Karpas-422 (cell line): ENCODE measurements around the gene PRKAG2. TPM values are rescaled to one million over a fixed set of nuclear protein-coding genes. Genes with fewer than 3 reads are reported as not detected.

Experiments
- DNase-seq: peaks from one replicate; pipeline ENCODE4 v3.0.0-alpha.2; 2015
- H2AFZ ChIP-seq: fragments of 200-600 bp; sonication (generic); 2 replicates; pipeline ENCODE4 v1.6.1; 2014; ENCODE audit warnings: antibody characterized with exemption, low read length, mixed read lengths
- H3K27ac ChIP-seq: fragments of 200-600 bp; sonication (generic); 2 replicates; pipeline ENCODE4 v1.5.1; 2014; ENCODE audit warnings: mild to moderate bottlenecking, low read length, moderate library complexity
- H3K27me3 ChIP-seq: fragments of 200-600 bp; sonication (generic); 2 replicates; pipeline ENCODE4 v1.6.1; 2014; ENCODE audit warnings: low read length, mixed read lengths
- H3K36me3 ChIP-seq: fragments of 200-600 bp; sonication (generic); 2 replicates; pipeline ENCODE4 v1.6.1; 2014; ENCODE audit warnings: low read length, mixed read lengths; ENCODE audit not compliant: insufficient read depth
- H3K4me1 ChIP-seq: fragments of 200-600 bp; sonication (generic); 2 replicates; pipeline ENCODE4 v1.6.1; 2014; ENCODE audit warnings: mild to moderate bottlenecking, low read length, mixed read lengths
- H3K4me2 ChIP-seq: fragments of 200-600 bp; sonication (generic); 2 replicates; pipeline ENCODE4 v1.6.1; 2014; ENCODE audit warnings: low read length, low read depth, mild to moderate bottlenecking; ENCODE audit not compliant: poor library complexity, severe bottlenecking
- H3K4me3 ChIP-seq: fragments of 200-600 bp; sonication (generic); 2 replicates; pipeline ENCODE4 v1.5.1; 2014; ENCODE audit warnings: mild to moderate bottlenecking, antibody characterized with exemption, low read length, mixed read lengths
- H3K79me2 ChIP-seq: fragments of 200-600 bp; sonication (generic); 2 replicates; pipeline ENCODE4 v1.6.1; 2014; ENCODE audit warnings: mild to moderate bottlenecking, low read length, mixed read lengths
- H3K9ac ChIP-seq: fragments of 200-600 bp; sonication (generic); 2 replicates; pipeline ENCODE4 v1.6.0; 2014; ENCODE audit warnings: low read length
- H3K9me2 ChIP-seq: fragments of 200-600 bp; sonication (generic), shearing (Covaris generic); replicated peaks from 2 replicates; pipeline ENCODE4 v1.6.0; 2014; ENCODE audit warnings: mild to moderate bottlenecking, low read length, moderate library complexity; ENCODE audit not compliant: insufficient read depth
- H3K9me3 ChIP-seq: fragments of 300-700, 200-600 bp; sonication (generic); 2 replicates; pipeline ENCODE4 v1.6.1; 2014; ENCODE audit warnings: low read length, mixed read lengths
- H4K20me1 ChIP-seq: fragments of 200-600 bp; sonication (generic); 2 replicates; pipeline ENCODE4 v1.6.1; 2014; ENCODE audit warnings: mild to moderate bottlenecking, antibody characterized with exemption, low read length, low read depth; ENCODE audit not compliant: insufficient read depth
- total RNA-seq: library from RNA; depleted of rRNA; stranded (reverse); fragments of >200 nt; shearing (Covaris generic); gene quantifications from 2 replicates; pipeline ENCODE4 v1.2.3, GENCODE V29; 2014; ENCODE audit warnings: low replicate concordance

The PRKAG2 gene
- total RNA-seq, 1 experiment from 2014 or later = 6.3 TPM

- H3K27ac ChIP-seq = no peak overlapping the region
- no peaks in the 10 kb centered on the region for H3K36me3 ChIP-seq
- H3K4me3 ChIP-seq = no peak overlapping the region
- peaks cover 11% of the 10 kb centered on the region for H3K4me1 ChIP-seq
- H2AFZ ChIP-seq = no peak overlapping the region
- H4K20me1 ChIP-seq = no peaks in the 10 kb centered on the region
- H3K79me2 ChIP-seq = no peaks in the 10 kb centered on the region
- no peak for DNase-seq
- no peaks in the 10 kb centered on the region for H3K9me3 ChIP-seq
- no peak overlapping the region for H3K9ac ChIP-seq
- H3K4me2 ChIP-seq = no peak overlapping the region
- H3K9me2 ChIP-seq = no peaks in the 10 kb centered on the region
- no peaks in the 10 kb centered on the region for H3K27me3 ChIP-seq
Measured at GRCh38 chr7:151868396-151869108, 8.4 kb downstream of the PRKAG2 start.

GRCh38 chr7:151867912-151868311 is 9.0 kb downstream of the PRKAG2 start:
- H3K27me3 ChIP-seq = no peaks in the 10 kb centered on the region
- DNase-seq = no peak
- H3K9me2 ChIP-seq = no peaks in the 10 kb centered on the region
- no peak overlapping the region for H3K9ac ChIP-seq
- no peaks in the 10 kb centered on the region for H3K9me3 ChIP-seq
- no peak overlapping the region for H3K27ac ChIP-seq
- H2AFZ ChIP-seq = no peak overlapping the region
- H3K4me2 ChIP-seq = no peak overlapping the region
- peaks cover 12% of the 10 kb centered on the region for H3K4me1 ChIP-seq
- H3K79me2 ChIP-seq = no peaks in the 10 kb centered on the region
- no peaks in the 10 kb centered on the region for H4K20me1 ChIP-seq
- no peak overlapping the region for H3K4me3 ChIP-seq
- no peaks in the 10 kb centered on the region for H3K36me3 ChIP-seq

- no peak overlapping the region for H3K4me2 ChIP-seq
- no peak for DNase-seq
- peaks cover 12% of the 10 kb centered on the region for H3K4me1 ChIP-seq
- H2AFZ ChIP-seq = no peak overlapping the region
- H3K4me3 ChIP-seq = no peak overlapping the region
- H3K9me2 ChIP-seq = no peaks in the 10 kb centered on the region
- H3K27ac ChIP-seq = no peak overlapping the region
- H4K20me1 ChIP-seq = no peaks in the 10 kb centered on the region
- no peaks in the 10 kb centered on the region for H3K9me3 ChIP-seq
- H3K36me3 ChIP-seq = no peaks in the 10 kb centered on the region
- no peaks in the 10 kb centered on the region for H3K27me3 ChIP-seq
- no peak overlapping the region for H3K9ac ChIP-seq
- H3K79me2 ChIP-seq = no peaks in the 10 kb centered on the region
Measured at GRCh38 chr7:151866761-151867655, 9.9 kb downstream of the PRKAG2 start.

- H3K4me1 ChIP-seq = peaks cover 12% of the 10 kb centered on the region
- H3K9me3 ChIP-seq = no peaks in the 10 kb centered on the region
- no peaks in the 10 kb centered on the region for H3K27me3 ChIP-seq
- no peaks in the 10 kb centered on the region for H3K9me2 ChIP-seq
- DNase-seq = no peak
- H3K9ac ChIP-seq = no peak overlapping the region
- H2AFZ ChIP-seq = no peak overlapping the region
- no peak overlapping the region for H3K27ac ChIP-seq
- H3K4me3 ChIP-seq = no peak overlapping the region
- no peak overlapping the region for H3K4me2 ChIP-seq
- H3K79me2 ChIP-seq = no peaks in the 10 kb centered on the region
- no peaks in the 10 kb centered on the region for H3K36me3 ChIP-seq
- no peaks in the 10 kb centered on the region for H4K20me1 ChIP-seq
Measured at GRCh38 chr7:151866028-151866427, 10.9 kb downstream of the PRKAG2 start.

GRCh38 chr7:151865070-151865670 is 11.7 kb downstream of the PRKAG2 start:
- Histone ChIP-seq H3K9me3 (no peaks in the 10 kb centered on the region), H3K4me3 (no peak overlapping the region), H2AFZ (no peak overlapping the region), H3K27ac (no peak overlapping the region), H3K36me3 (no peaks in the 10 kb centered on the region), H3K79me2 (no peaks in the 10 kb centered on the region), H3K27me3 (no peaks in the 10 kb centered on the region), H3K9me2 (no peaks in the 10 kb centered on the region), H3K4me2 (no peak overlapping the region), H4K20me1 (no peaks in the 10 kb centered on the region), H3K9ac (no peak overlapping the region), H3K4me1 (peaks cover 12% of the 10 kb centered on the region)
- DNase-seq = no peak

GRCh38 chr7:151864561-151864960 is 12.4 kb downstream of the PRKAG2 start:
- Histone ChIP-seq H3K27me3 (no peaks in the 10 kb centered on the region), H3K4me1 (peaks cover 12% of the 10 kb centered on the region), H3K79me2 (no peaks in the 10 kb centered on the region), H3K4me3 (no peak overlapping the region), H3K4me2 (no peak overlapping the region), H2AFZ (no peak overlapping the region), H3K27ac (no peak overlapping the region), H3K36me3 (no peaks in the 10 kb centered on the region), H3K9me2 (no peaks in the 10 kb centered on the region), H3K9ac (no peak overlapping the region), H4K20me1 (no peaks in the 10 kb centered on the region), H3K9me3 (no peaks in the 10 kb centered on the region)
- DNase-seq = no peak

- H3K36me3 ChIP-seq = no peaks in the 10 kb centered on the region
- H3K27ac ChIP-seq = no peak overlapping the region
- H3K9me2 ChIP-seq = no peaks in the 10 kb centered on the region
- H3K79me2 ChIP-seq = no peaks in the 10 kb centered on the region
- no peaks in the 10 kb centered on the region for H4K20me1 ChIP-seq
- no peak overlapping the region for H3K4me2 ChIP-seq
- no peak overlapping the region for H3K9ac ChIP-seq
- H3K27me3 ChIP-seq = no peaks in the 10 kb centered on the region
- H3K4me3 ChIP-seq = no peak overlapping the region
- H3K4me1 ChIP-seq = peaks cover 12% of the 10 kb centered on the region
- DNase-seq = no peak
- no peaks in the 10 kb centered on the region for H3K9me3 ChIP-seq
- no peak overlapping the region for H2AFZ ChIP-seq
Measured at GRCh38 chr7:151864081-151864480, 12.8 kb downstream of the PRKAG2 start.

GRCh38 chr7:151863386-151864079 is 13.4 kb downstream of the PRKAG2 start:
- H3K9ac ChIP-seq = no peak overlapping the region
- no peaks in the 10 kb centered on the region for H3K79me2 ChIP-seq
- no peaks in the 10 kb centered on the region for H3K36me3 ChIP-seq
- H3K9me3 ChIP-seq = no peaks in the 10 kb centered on the region
- H4K20me1 ChIP-seq = no peaks in the 10 kb centered on the region
- H3K4me1 ChIP-seq = peaks cover 12% of the 10 kb centered on the region
- H3K9me2 ChIP-seq = no peaks in the 10 kb centered on the region
- no peak overlapping the region for H3K4me2 ChIP-seq
- H3K4me3 ChIP-seq = no peak overlapping the region
- no peak overlapping the region for H3K27ac ChIP-seq
- DNase-seq = peak; percentile 71
- no peaks in the 10 kb centered on the region for H3K27me3 ChIP-seq
- no peak overlapping the region for H2AFZ ChIP-seq
